Neural progenitor cell (in vitro differentiated cells): ENCODE results near the gene CADPS. TPM values are rescaled to one million over a fixed set of nuclear protein-coding genes. Genes with fewer than 3 reads are reported as not detected.

Experiments
- DNase-seq: peaks from one replicate; pipeline ENCODE4 v3.0.0-alpha.2; 2016; ENCODE audit warnings: low spot score
- H2AFZ ChIP-seq: fragments of 200-600 bp; sonication (generic); replicated peaks from 2 replicates; pipeline ENCODE4 v1.6.1; 2016; ENCODE audit warnings: antibody characterized with exemption
- H3F3A ChIP-seq: fragments of 200-600 bp; sonication (generic); 2 replicates; pipeline ENCODE4 v1.6.1; 2016; ENCODE audit warnings: antibody characterized with exemption, low read depth
- H3K27ac ChIP-seq: fragments of 200-600 bp; sonication (generic); 2 replicates; pipeline ENCODE4 v1.5.1; 2016; ENCODE audit warnings: mild to moderate bottlenecking
- H3K27me3 ChIP-seq: fragments of 200-600 bp; sonication (generic); 2 replicates; pipeline ENCODE4 v1.6.1; 2016; ENCODE audit warnings: mild to moderate bottlenecking, moderate library complexity
- H3K36me3 ChIP-seq: fragments of 200-600 bp; sonication (generic); 2 replicates; pipeline ENCODE4 v1.5.1; 2016
- H3K4me1 ChIP-seq: fragments of 200-600 bp; sonication (generic); 2 replicates; pipeline ENCODE4 v1.6.1; 2016; ENCODE audit warnings: mixed run types
- H3K4me2 ChIP-seq: fragments of 200-600 bp; sonication (generic); 2 replicates; pipeline ENCODE4 v1.6.1; 2016
- H3K4me3 ChIP-seq: fragments of 200-600 bp; sonication (generic); 2 replicates; pipeline ENCODE4 v1.5.1; 2016
- H3K79me2 ChIP-seq: fragments of 200-600 bp; sonication (generic); 2 replicates; pipeline ENCODE4 v1.6.1; 2016; ENCODE audit warnings: low read depth
- H3K9ac ChIP-seq: fragments of 200-600 bp; sonication (generic); 2 replicates; pipeline ENCODE4 v1.6.1; 2016
- H3K9me3 ChIP-seq: fragments of 200-600 bp; sonication (generic); 2 replicates; pipeline ENCODE4 v1.5.1; 2016; ENCODE audit warnings: low read depth
- H4K20me1 ChIP-seq: fragments of 200-600 bp; sonication (generic); 2 replicates; pipeline ENCODE4 v1.6.1; 2016; ENCODE audit warnings: low read depth
- H3K27ac Mint-ChIP-seq: 3 replicates; pipeline ENCODE4 v1.8.0; 2021; ENCODE audit warnings: mixed read lengths
- H3K27me3 Mint-ChIP-seq: 2 replicates; pipeline ENCODE4 v1.8.0; 2022; ENCODE audit warnings: low read depth, mild to moderate bottlenecking, inconsistent platforms, moderate library complexity, mixed read lengths; ENCODE audit not compliant: insufficient read depth
- H3K36me3 Mint-ChIP-seq: 3 replicates; pipeline ENCODE4 v1.8.0; 2021; ENCODE audit warnings: mixed read lengths
- H3K4me1 Mint-ChIP-seq: 3 replicates; pipeline ENCODE4 v1.8.0; 2021; ENCODE audit warnings: mixed read lengths
- H3K4me3 Mint-ChIP-seq: 3 replicates; pipeline ENCODE4 v1.8.0; 2021; ENCODE audit warnings: mild to moderate bottlenecking, moderate library complexity, mixed read lengths
- H3K9me3 Mint-ChIP-seq: 3 replicates; pipeline ENCODE4 v1.8.0; 2020; ENCODE audit warnings: mixed read lengths
- EZH2 ChIP-seq: fragments of 200-600 bp; sonication (generic); IDR thresholded peaks from 2 replicates; pipeline ENCODE4 v1.6.1; 2017; ENCODE audit warnings: antibody characterized with exemption, mild to moderate bottlenecking, moderate library complexity
- EZH2phosphoT487 ChIP-seq: fragments of 200-600 bp; sonication (generic); IDR thresholded peaks from 2 replicates; pipeline ENCODE4 v1.6.1; 2017; ENCODE audit warnings: antibody characterized with exemption
- total RNA-seq: library from RNA; depleted of rRNA; stranded (reverse); fragments of >200 nt; gene quantifications from 2 replicates; pipeline ENCODE4 v1.2.3, GENCODE V29; 2015; ENCODE audit warnings: low replicate concordance
- TF ChIP-seq, protein P1 (sequence below): fragments of 200-600 bp; sonication (generic); IDR thresholded peaks from 2 replicates; pipeline ENCODE4 v1.5.1; 2017; ENCODE audit warnings: antibody characterized with exemption, mild to moderate bottlenecking

CADPS gene
- total RNA-seq, 1 donor from 2014 or later = 17.3 TPM

DNA sequence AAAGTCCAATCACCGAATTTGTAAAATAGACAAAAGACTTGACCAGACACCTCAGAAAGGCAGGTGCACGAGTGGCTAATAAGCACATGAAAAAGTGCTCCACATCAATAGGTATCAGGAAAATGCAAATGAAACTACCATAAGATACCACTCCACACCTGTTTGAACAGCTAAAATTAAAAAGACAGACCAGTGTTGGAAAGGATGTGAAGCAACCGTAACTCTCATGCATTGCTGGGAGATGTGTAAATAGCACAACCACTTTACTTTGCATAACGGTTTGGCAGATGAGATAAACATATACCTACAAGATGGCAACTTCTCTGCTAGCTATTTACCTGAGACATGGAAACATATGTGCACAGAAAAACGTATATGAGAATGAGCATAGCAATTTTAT is 56.9 kb downstream of the CADPS start:
- Histone ChIP-seq H3F3A (peaks cover 6% of the 10 kb centered on the region), H4K20me1 (no peaks in the 10 kb centered on the region), H3K4me3 (no peak overlapping the region), H3K36me3 (no peaks in the 10 kb centered on the region), H3K27me3 (no peaks in the 10 kb centered on the region), H3K9me3 (no peaks in the 10 kb centered on the region), H3K27ac (no peak overlapping the region), H3K9ac (no peak overlapping the region), H2AFZ (no peak overlapping the region), H3K79me2 (no peaks in the 10 kb centered on the region), H3K4me1 (peaks cover 22% of the 10 kb centered on the region), H3K4me2 (no peak overlapping the region)
- Mint-ChIP-seq H3K9me3 (peaks cover 3% of the 10 kb centered on the region), H3K27ac (no peak overlapping the region), H3K36me3 (no peaks in the 10 kb centered on the region), H3K27me3 (peaks cover 2% of the 10 kb centered on the region), H3K4me3 (no peak overlapping the region), H3K4me1 (peaks cover 29% of the 10 kb centered on the region)
- DNase-seq = no peak
- TF ChIP-seq EZH2phosphoT487 (no peak), EZH2 (no peak)
- TF ChIP-seq, protein P1, sequence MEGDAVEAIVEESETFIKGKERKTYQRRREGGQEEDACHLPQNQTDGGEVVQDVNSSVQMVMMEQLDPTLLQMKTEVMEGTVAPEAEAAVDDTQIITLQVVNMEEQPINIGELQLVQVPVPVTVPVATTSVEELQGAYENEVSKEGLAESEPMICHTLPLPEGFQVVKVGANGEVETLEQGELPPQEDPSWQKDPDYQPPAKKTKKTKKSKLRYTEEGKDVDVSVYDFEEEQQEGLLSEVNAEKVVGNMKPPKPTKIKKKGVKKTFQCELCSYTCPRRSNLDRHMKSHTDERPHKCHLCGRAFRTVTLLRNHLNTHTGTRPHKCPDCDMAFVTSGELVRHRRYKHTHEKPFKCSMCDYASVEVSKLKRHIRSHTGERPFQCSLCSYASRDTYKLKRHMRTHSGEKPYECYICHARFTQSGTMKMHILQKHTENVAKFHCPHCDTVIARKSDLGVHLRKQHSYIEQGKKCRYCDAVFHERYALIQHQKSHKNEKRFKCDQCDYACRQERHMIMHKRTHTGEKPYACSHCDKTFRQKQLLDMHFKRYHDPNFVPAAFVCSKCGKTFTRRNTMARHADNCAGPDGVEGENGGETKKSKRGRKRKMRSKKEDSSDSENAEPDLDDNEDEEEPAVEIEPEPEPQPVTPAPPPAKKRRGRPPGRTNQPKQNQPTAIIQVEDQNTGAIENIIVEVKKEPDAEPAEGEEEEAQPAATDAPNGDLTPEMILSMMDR = no peak

DNA sequence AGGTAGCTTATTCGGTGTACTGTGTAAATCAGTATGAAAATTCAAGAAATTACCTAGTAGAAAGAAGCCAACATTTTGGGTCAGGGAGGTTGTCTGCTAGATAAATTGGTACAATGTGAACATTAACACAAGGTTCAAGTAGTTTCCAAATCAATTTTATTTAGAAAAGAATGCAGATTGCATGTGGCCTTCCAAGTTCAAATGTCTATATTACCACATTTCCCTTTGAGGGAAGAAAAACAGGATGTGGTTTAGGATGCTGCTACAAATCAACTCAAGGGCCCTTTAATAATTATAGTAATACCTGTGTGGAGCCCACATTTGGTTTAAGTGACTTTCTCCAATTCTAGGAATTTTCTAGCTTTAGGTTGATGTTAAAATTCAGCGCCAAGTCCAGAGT is 57.5 kb downstream of the CADPS start:
- H3K36me3 ChIP-seq = no peaks in the 10 kb centered on the region
- H3K4me3 Mint-ChIP-seq = no peak overlapping the region
- H3K4me1 ChIP-seq = peaks cover 15% of the 10 kb centered on the region
- peaks cover 3% of the 10 kb centered on the region for H3K9me3 Mint-ChIP-seq
- H3K27ac ChIP-seq = no peak overlapping the region
- no peak overlapping the region for H3K27ac Mint-ChIP-seq
- H3K27me3 ChIP-seq = no peaks in the 10 kb centered on the region
- H2AFZ ChIP-seq = no peak overlapping the region
- no peak for TF ChIP-seq EZH2phosphoT487
- TF ChIP-seq, protein P1 = no peak
- no peak for TF ChIP-seq EZH2
- no peaks in the 10 kb centered on the region for H4K20me1 ChIP-seq
- H3K27me3 Mint-ChIP-seq = peaks cover 2% of the 10 kb centered on the region
- no peak for DNase-seq
- H3F3A ChIP-seq = no peaks in the 10 kb centered on the region
- no peak overlapping the region for H3K4me2 ChIP-seq
- H3K9ac ChIP-seq = no peak overlapping the region
- no peak overlapping the region for H3K4me3 ChIP-seq
- H3K36me3 Mint-ChIP-seq = no peaks in the 10 kb centered on the region
- H3K79me2 ChIP-seq = no peaks in the 10 kb centered on the region
- peaks cover 24% of the 10 kb centered on the region for H3K4me1 Mint-ChIP-seq
- H3K9me3 ChIP-seq = no peaks in the 10 kb centered on the region

DNA sequence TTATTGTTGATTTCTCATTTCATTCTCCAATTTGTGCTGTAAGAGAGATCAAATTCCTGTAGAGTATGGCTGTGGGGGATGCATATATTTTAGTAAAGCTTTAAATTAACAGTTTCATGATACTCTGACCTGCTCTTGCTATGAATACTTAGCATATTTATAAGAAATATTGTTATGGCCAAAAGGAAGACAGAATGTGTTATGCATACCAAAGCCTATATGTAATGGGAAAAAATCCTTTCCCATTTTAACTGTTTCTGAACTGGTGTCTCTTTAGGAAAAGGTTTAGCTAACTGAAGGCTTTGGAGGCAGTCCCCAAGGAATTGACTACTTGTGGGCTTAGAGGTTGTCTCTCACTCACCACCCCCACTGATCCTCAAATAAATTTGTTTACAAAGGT is 59.2 kb downstream of the CADPS start:
- Histone ChIP-seq H3K4me2 (no peak overlapping the region), H3K9me3 (no peaks in the 10 kb centered on the region), H3K79me2 (no peaks in the 10 kb centered on the region), H3K27ac (no peak overlapping the region), H3F3A (no peaks in the 10 kb centered on the region), H2AFZ (no peak overlapping the region), H3K4me1 (peaks cover 20% of the 10 kb centered on the region), H3K4me3 (no peak overlapping the region), H4K20me1 (no peaks in the 10 kb centered on the region), H3K9ac (no peak overlapping the region), H3K27me3 (no peaks in the 10 kb centered on the region), H3K36me3 (no peaks in the 10 kb centered on the region)
- H3K9me3 Mint-ChIP-seq = peaks cover 3% of the 10 kb centered on the region
- H3K27ac Mint-ChIP-seq = no peak overlapping the region
- no peaks in the 10 kb centered on the region for H3K36me3 Mint-ChIP-seq
- TF ChIP-seq, protein P1 = no peak
- TF ChIP-seq EZH2phosphoT487 = no peak
- TF ChIP-seq EZH2 = no peak
- no peak overlapping the region for H3K4me3 Mint-ChIP-seq
- H3K4me1 Mint-ChIP-seq = peaks cover 30% of the 10 kb centered on the region
- DNase-seq = no peak
- no peaks in the 10 kb centered on the region for H3K27me3 Mint-ChIP-seq
